Measurements from ENCODE around the gene HLA-DQA1.
A peak's percentile ranks its signal among the peaks of the same experiment; 100 is the strongest.
"Not testable (repeated sequence)": the region's sequence is repeated elsewhere in the genome, so short reads cannot be mapped to it uniquely, and the experiment has no call there.

The HLA-DQA1 gene

GRCh38 chr6:32635526-32636123 lies 1.6 kb upstream of the HLA-DQA1 start:
- no peak for TF ChIP-seq POU2F2 (IDR thresholded peaks at IDR 0.05; ENCODE audit: low read depth, low read length)
- TF ChIP-seq POLR2AphosphoS5 (IDR thresholded peaks at IDR 0.05; ENCODE audit: low read depth, low read length) = no peak
- TF ChIP-seq SPI1 (IDR thresholded peaks at IDR 0.05; ENCODE audit: low read depth, low read length) = no peak
- no peak for TF ChIP-seq TAF1 (IDR thresholded peaks at IDR 0.05; ENCODE audit: low read depth, low read length)
- no peak for TF ChIP-seq PAX5 (IDR thresholded peaks at IDR 0.05; ENCODE audit: insufficient read depth, low read length, severe bottlenecking)
- TF ChIP-seq POLR2A (IDR thresholded peaks at IDR 0.05; ENCODE audit: low read depth, low read length) = no peak
- FAIRE-seq (peak; percentile 91), DNase-seq (ENCODE audit: insufficient read length, low spot score) (no peak)

- DNase-seq (ENCODE audit: insufficient read length, low spot score) (no peak), FAIRE-seq (peak; percentile 38)
- TF ChIP-seq POLR2A (IDR thresholded peaks at IDR 0.05; ENCODE audit: low read depth, low read length) (no peak; the same call in 1 of the 2 replicates), POU2F2 (IDR thresholded peaks at IDR 0.05; ENCODE audit: low read depth, low read length) (no peak), POLR2AphosphoS5 (IDR thresholded peaks at IDR 0.05; ENCODE audit: low read depth, low read length) (no peak; the same call in 1 of the 2 replicates), TAF1 (IDR thresholded peaks at IDR 0.05; ENCODE audit: low read depth, low read length) (no peak), SPI1 (IDR thresholded peaks at IDR 0.05; ENCODE audit: low read depth, low read length) (no peak), PAX5 (IDR thresholded peaks at IDR 0.05; ENCODE audit: insufficient read depth, low read length, severe bottlenecking) (no peak)
Measured at GRCh38 chr6:32637883-32638282, 677 bp downstream of the HLA-DQA1 start.

- no peak for DNase-seq (ENCODE audit: insufficient read length, low spot score)
- no peak for FAIRE-seq
- no peak for TF ChIP-seq PAX5 (IDR thresholded peaks at IDR 0.05; ENCODE audit: insufficient read depth, low read length, severe bottlenecking)
- TF ChIP-seq POU2F2 (IDR thresholded peaks at IDR 0.05; ENCODE audit: low read depth, low read length) = peak; percentile 35; the same call in 1 of the 2 replicates
- TF ChIP-seq POLR2A (IDR thresholded peaks at IDR 0.05; ENCODE audit: low read depth, low read length) = peak; percentile 85
- peak; percentile 73 for TF ChIP-seq SPI1 (IDR thresholded peaks at IDR 0.05; ENCODE audit: low read depth, low read length)
- TF ChIP-seq POLR2AphosphoS5 (IDR thresholded peaks at IDR 0.05; ENCODE audit: low read depth, low read length) = peak; percentile 87
- TF ChIP-seq TAF1 (IDR thresholded peaks at IDR 0.05; ENCODE audit: low read depth, low read length) = no peak
Measured at GRCh38 chr6:32638532-32639219, 1.5 kb downstream of the HLA-DQA1 start.

- FAIRE-seq (peak; percentile 87), DNase-seq (ENCODE audit: insufficient read length, low spot score) (no peak)
- peak; percentile 65 for TF ChIP-seq POLR2AphosphoS5 (IDR thresholded peaks at IDR 0.05; ENCODE audit: low read depth, low read length)
- TF ChIP-seq POLR2A (IDR thresholded peaks at IDR 0.05; ENCODE audit: low read depth, low read length) = peak; percentile 54
- TF ChIP-seq PAX5 (IDR thresholded peaks at IDR 0.05; ENCODE audit: insufficient read depth, low read length, severe bottlenecking) = no peak
Measured at GRCh38 chr6:32639440-32640394, 2.5 kb downstream of the HLA-DQA1 start.

- DNase-seq (ENCODE audit: insufficient read length, low spot score) = no peak
- no peak for TF ChIP-seq PAX5 (IDR thresholded peaks at IDR 0.05; ENCODE audit: insufficient read depth, low read length, severe bottlenecking)
- peak; percentile 89 for TF ChIP-seq POLR2AphosphoS5 (IDR thresholded peaks at IDR 0.05; ENCODE audit: low read depth, low read length)
- no peak for FAIRE-seq
Measured at GRCh38 chr6:32641122-32641521, 3.9 kb downstream of the HLA-DQA1 start.

- peak; percentile 91 for FAIRE-seq
- peak; percentile 53; the same call in 1 of the 2 replicates for TF ChIP-seq POLR2A (IDR thresholded peaks at IDR 0.05; ENCODE audit: low read depth, low read length)
- TF ChIP-seq POU2F2 (IDR thresholded peaks at IDR 0.05; ENCODE audit: low read depth, low read length) = 0 out of 2 replicates have a peak, but pooled peaks have one; percentile 16
- peak; percentile 57; the same call in 1 of the 2 replicates for TF ChIP-seq POLR2AphosphoS5 (IDR thresholded peaks at IDR 0.05; ENCODE audit: low read depth, low read length)
- not testable (repeated sequence) for DNase-seq (ENCODE audit: insufficient read length, low spot score)
Measured at GRCh38 chr6:32641785-32642719, 4.8 kb downstream of the HLA-DQA1 start.

- DNase-seq (ENCODE audit: insufficient read length, low spot score) = no peak
- peak; percentile 20 for FAIRE-seq
- TF ChIP-seq POLR2A (IDR thresholded peaks at IDR 0.05; ENCODE audit: low read depth, low read length) (peak; percentile 77), POU2F2 (IDR thresholded peaks at IDR 0.05; ENCODE audit: low read depth, low read length) (no peak), PAX5 (IDR thresholded peaks at IDR 0.05; ENCODE audit: insufficient read depth, low read length, severe bottlenecking) (no peak), POLR2AphosphoS5 (IDR thresholded peaks at IDR 0.05; ENCODE audit: low read depth, low read length) (peak; percentile 82; the same call in 1 of the 2 replicates)
Measured at GRCh38 chr6:32642720-32643106, 5.5 kb downstream of the HLA-DQA1 start.

GRCh38 chr6:32643904-32644303 lies 6.7 kb downstream of the HLA-DQA1 start:
- TF ChIP-seq POU2F2 (IDR thresholded peaks at IDR 0.05; ENCODE audit: low read depth, low read length) (0 out of 2 replicates have a peak, but pooled peaks have one; percentile 40), POLR2A (IDR thresholded peaks at IDR 0.05; ENCODE audit: low read depth, low read length) (peak; percentile 86; the same call in 1 of the 2 replicates), PAX5 (IDR thresholded peaks at IDR 0.05; ENCODE audit: insufficient read depth, low read length, severe bottlenecking) (no peak), SPI1 (IDR thresholded peaks at IDR 0.05; ENCODE audit: low read depth, low read length) (no peak), TAF1 (IDR thresholded peaks at IDR 0.05; ENCODE audit: low read depth, low read length) (no peak), POLR2AphosphoS5 (IDR thresholded peaks at IDR 0.05; ENCODE audit: low read depth, low read length) (peak; percentile 96)
- FAIRE-seq (no peak), DNase-seq (ENCODE audit: insufficient read length, low spot score) (no peak)
